ENCODE measurements around the gene SNX18. TPM values are rescaled to one million over a fixed set of nuclear protein-coding genes. Genes with fewer than 3 reads are reported as not detected.

SNX18 gene
- total and polyA plus RNA-seq, 2 donors (not counting 1 experiment from before 2014, with no cell fraction given), result 10.6 to 31.6 TPM

DNA sequence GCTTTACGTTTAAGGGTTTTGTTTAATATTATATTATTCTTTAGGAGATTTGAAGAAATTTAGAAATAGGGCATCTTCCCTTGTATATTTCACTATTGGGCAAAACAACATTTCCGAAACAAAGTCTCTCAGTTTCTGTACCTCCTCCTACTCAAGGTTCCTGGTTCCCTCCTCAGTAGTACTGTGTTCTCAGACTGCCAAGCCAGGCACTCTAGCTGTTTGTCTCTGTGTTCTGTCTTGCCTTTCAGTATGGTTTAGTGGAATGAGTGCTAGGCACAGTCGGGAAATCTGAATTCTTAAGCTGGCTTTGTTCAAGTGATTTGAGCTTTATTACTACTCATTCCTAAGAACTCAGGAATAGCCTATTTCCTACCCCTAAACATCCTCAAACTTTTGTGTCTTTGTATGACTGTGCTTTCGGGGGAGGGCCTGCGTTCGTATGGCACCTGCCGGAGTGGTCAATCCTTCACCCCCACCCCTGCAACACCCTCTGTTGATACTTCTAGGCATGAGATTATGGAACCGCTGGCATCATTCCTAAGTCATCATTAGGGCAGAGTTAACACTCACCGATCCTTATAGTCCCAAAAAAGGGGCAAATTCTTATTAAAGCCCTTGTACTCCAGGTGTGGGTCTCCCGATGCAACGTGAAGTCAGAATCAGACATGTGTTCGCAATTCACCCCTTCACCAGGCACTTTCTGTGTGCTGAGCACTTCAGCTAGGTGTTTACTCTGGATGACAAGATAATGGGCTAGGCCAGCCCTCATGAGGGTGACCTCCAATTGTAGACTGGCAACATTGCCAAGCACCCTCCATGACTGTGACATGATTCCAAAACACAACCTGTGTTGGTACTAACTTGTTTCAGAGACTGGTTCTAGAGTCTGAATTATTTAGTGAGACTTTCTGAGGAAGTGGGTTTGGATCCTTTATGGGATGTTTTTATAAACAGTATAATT lies 24.5 kb downstream of the SNX18 start:
- peaks cover 70% of the 10 kb centered on the region for H3K79me2 ChIP-seq (ENCODE audit: control insufficient read depth, insufficient read depth, low read length)
- ChIA-PET CTCF (no interaction called here), POLR2A (no interaction called here)
- peaks cover 2 to 6% of the 10 kb centered on the region in 2 experiments for H3K36me3 ChIP-seq (replicated peaks in 1 of 2; ENCODE audit: control extremely low read depth in 1 of 2, control insufficient read depth in 1 of 2, extremely low read depth in 1 of 2, insufficient read depth in 2 of 2, low read length in 1 of 2)
- ATAC-seq (ENCODE audit: low read depth) (no peak), DNase-seq (no peak)
- no peak overlapping the region for H3K4me3 Mint-ChIP-seq
- H3K4me2 ChIP-seq (replicated peaks; ENCODE audit: low read depth, low read length, poor library complexity, severe bottlenecking), result no peak overlapping the region
- H3K27ac ChIP-seq (ENCODE audit: low read length in 2 of 2), result peak overlapping the region in 1 of 2 donors; percentile 35
- 91% methylated on average over 9 of the region's 12 CpGs for WGBS (ENCODE audit: insufficient coverage)
- peaks cover 4 to 25% of the 10 kb centered on the region in 2 donors for H3K4me1 ChIP-seq (ENCODE audit: control insufficient read depth in 2 of 2, insufficient read depth in 2 of 2, low read length in 2 of 2)
- H3K27ac Mint-ChIP-seq, result peak overlapping the region; percentile 75
- H4K20me1 ChIP-seq (ENCODE audit: control insufficient read depth, insufficient read depth, low read length, poor library complexity, severe bottlenecking), result peaks cover 80% of the 10 kb centered on the region
- H2AFZ ChIP-seq (ENCODE audit: insufficient read depth, low read depth, low read length, poor library complexity, severe bottlenecking), result no peak overlapping the region
- TF ChIP-seq, protein P1, sequence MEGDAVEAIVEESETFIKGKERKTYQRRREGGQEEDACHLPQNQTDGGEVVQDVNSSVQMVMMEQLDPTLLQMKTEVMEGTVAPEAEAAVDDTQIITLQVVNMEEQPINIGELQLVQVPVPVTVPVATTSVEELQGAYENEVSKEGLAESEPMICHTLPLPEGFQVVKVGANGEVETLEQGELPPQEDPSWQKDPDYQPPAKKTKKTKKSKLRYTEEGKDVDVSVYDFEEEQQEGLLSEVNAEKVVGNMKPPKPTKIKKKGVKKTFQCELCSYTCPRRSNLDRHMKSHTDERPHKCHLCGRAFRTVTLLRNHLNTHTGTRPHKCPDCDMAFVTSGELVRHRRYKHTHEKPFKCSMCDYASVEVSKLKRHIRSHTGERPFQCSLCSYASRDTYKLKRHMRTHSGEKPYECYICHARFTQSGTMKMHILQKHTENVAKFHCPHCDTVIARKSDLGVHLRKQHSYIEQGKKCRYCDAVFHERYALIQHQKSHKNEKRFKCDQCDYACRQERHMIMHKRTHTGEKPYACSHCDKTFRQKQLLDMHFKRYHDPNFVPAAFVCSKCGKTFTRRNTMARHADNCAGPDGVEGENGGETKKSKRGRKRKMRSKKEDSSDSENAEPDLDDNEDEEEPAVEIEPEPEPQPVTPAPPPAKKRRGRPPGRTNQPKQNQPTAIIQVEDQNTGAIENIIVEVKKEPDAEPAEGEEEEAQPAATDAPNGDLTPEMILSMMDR (IDR thresholded peaks at IDR 0.05), result no peak
- intact Hi-C loops (cut with micrococcal nuclease), result no loop called here
- no peak overlapping the region for H3K4me3 ChIP-seq (ENCODE audit: control extremely low read depth in 1 of 5, extremely low read depth in 1 of 5, insufficient read depth in 1 of 5, low read depth in 2 of 5, low read length in 4 of 5)
- no peaks in the 10 kb centered on the region for H3K27me3 Mint-ChIP-seq
- H3K4me1 Mint-ChIP-seq, result peaks cover 47% of the 10 kb centered on the region
- H3K27me3 ChIP-seq (replicated peaks in 1 of 4; ENCODE audit: control extremely low read depth in 1 of 4, control insufficient read depth in 3 of 4, insufficient read depth in 4 of 4, low read length in 3 of 4), result no peaks in the 10 kb centered on the region
- no peaks in the 10 kb centered on the region for H3K9me3 Mint-ChIP-seq (ENCODE audit: insufficient read depth)
- no peaks in the 10 kb centered on the region for H3K9me3 ChIP-seq (ENCODE audit: control extremely low read depth in 1 of 3, control insufficient read depth in 2 of 3, insufficient read depth in 1 of 3, low read length in 2 of 3)
- no peak overlapping the region for H3K9ac ChIP-seq (ENCODE audit: low read length)

DNA sequence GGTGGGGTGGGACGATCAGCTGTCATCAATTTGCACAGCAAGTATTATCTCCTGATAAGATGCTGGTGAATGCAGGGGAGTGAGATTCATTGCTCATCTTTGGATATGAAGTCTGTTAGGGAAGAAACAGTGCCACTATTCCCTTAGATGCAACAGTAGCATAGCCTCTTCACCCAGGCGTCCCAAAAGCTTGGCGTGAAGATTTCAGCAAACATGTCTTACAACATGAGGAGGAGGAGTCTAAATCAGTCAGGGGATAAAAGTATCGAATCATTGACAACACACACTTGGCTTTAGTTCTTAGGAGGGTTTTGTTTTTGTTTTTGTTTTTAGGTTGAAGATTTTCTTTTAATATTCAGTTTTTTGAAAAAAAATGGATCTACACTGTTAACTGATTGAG lies 26.5 kb downstream of the SNX18 start:
- Histone ChIP-seq H4K20me1 (ENCODE audit: control insufficient read depth, insufficient read depth, low read length, poor library complexity, severe bottlenecking) (peaks cover 80% of the 10 kb centered on the region), H3K4me1 (ENCODE audit: control insufficient read depth in 2 of 2, insufficient read depth in 2 of 2, low read length in 2 of 2) (peaks cover 4 to 14% of the 10 kb centered on the region in 2 donors), H3K27ac (ENCODE audit: low read length in 2 of 2) (no peak overlapping the region), H2AFZ (ENCODE audit: insufficient read depth, low read depth, low read length, poor library complexity, severe bottlenecking) (no peak overlapping the region), H3K4me2 (replicated peaks; ENCODE audit: low read depth, low read length, poor library complexity, severe bottlenecking) (no peak overlapping the region), H3K36me3 (replicated peaks in 1 of 2; ENCODE audit: control extremely low read depth in 1 of 2, control insufficient read depth in 1 of 2, extremely low read depth in 1 of 2, insufficient read depth in 2 of 2, low read length in 1 of 2) (peaks cover 16% of the 10 kb centered on the region in 2 experiments), H3K27me3 (replicated peaks in 1 of 4; ENCODE audit: control extremely low read depth in 1 of 4, control insufficient read depth in 3 of 4, insufficient read depth in 4 of 4, low read length in 3 of 4) (no peaks in the 10 kb centered on the region), H3K79me2 (ENCODE audit: control insufficient read depth, insufficient read depth, low read length) (peaks cover 62% of the 10 kb centered on the region), H3K4me3 (ENCODE audit: control extremely low read depth in 1 of 5, extremely low read depth in 1 of 5, insufficient read depth in 1 of 5, low read depth in 2 of 5, low read length in 4 of 5) (no peak overlapping the region), H3K9ac (ENCODE audit: low read length) (no peak overlapping the region), H3K9me3 (ENCODE audit: control extremely low read depth in 1 of 3, control insufficient read depth in 2 of 3, insufficient read depth in 1 of 3, low read length in 2 of 3) (no peaks in the 10 kb centered on the region)
- ATAC-seq (ENCODE audit: low read depth) (no peak), DNase-seq (no peak)
- intact Hi-C loops (cut with micrococcal nuclease), result no loop called here
- H3K9me3 Mint-ChIP-seq (ENCODE audit: insufficient read depth), result no peaks in the 10 kb centered on the region
- no CpG with 5 or more reads among the region's 4 CpGs for WGBS (ENCODE audit: insufficient coverage)
- H3K4me3 Mint-ChIP-seq, result no peak overlapping the region
- no peak for TF ChIP-seq EZH2 (IDR thresholded peaks at IDR 0.05; ENCODE audit: borderline replicate concordance, insufficient read depth, low read depth, low read length, poor library complexity, severe bottlenecking)
- TF ChIP-seq, protein P1 (IDR thresholded peaks at IDR 0.05), result no peak
- H3K4me1 Mint-ChIP-seq, result peaks cover 34% of the 10 kb centered on the region
- no peaks in the 10 kb centered on the region for H3K27me3 Mint-ChIP-seq
- ChIA-PET POLR2A (no interaction called here), CTCF (interaction anchor here (0.8 kb wide), 1 partner anchor 188 kb away, joined by 3 read pairs; no protein-coding TSS in a partner anchor)
- no peak overlapping the region for H3K27ac Mint-ChIP-seq
